ENCODE results near the gene BPIFB6. TPM values are rescaled to one million over a fixed set of nuclear protein-coding genes. Genes with fewer than 3 reads are reported as not detected.

The BPIFB6 gene
- total and polyA plus RNA-seq, 2 of the 4 experiments (the other 2 are of a cell fraction) = not detected

GRCh38 chr20:33064572-33065287, 33.3 kb downstream of the BPIFB6 start:
- 67% methylated on average over 1 of the region's 11 CpGs; no CpG with 5 or more reads in 1 of the 2 experiments for WGBS, 2 experiments (ENCODE audit: extremely low coverage in 2 of 2, insufficient read length in 1 of 2)
- peaks cover 9% of the 10 kb centered on the region for H3K27me3 ChIP-seq (ENCODE audit: control insufficient read depth, insufficient read depth, low read length)
- in situ Hi-C loops (cut with MboI; ENCODE audit: low sequenced_read_pairs) = no loop called here

More at GRCh38 chr20:33064572-33065287, 33.3 kb downstream of the BPIFB6 start:
- H3K79me1 ChIP-seq (ENCODE audit: low read depth in 1 of 2, low read length in 2 of 2) = no peaks in the 10 kb centered on the region
- H3K9ac ChIP-seq (ENCODE audit: low read depth, low read length) = no peak overlapping the region
- H3K14ac ChIP-seq (replicated peaks; ENCODE audit: low read depth, low read length) = no peak overlapping the region
- H4K20me1 ChIP-seq (ENCODE audit: insufficient read depth, low read length) = no peaks in the 10 kb centered on the region
- H2BK15ac ChIP-seq (ENCODE audit: low read depth, low read length) = no peak overlapping the region
- H2BK20ac ChIP-seq (ENCODE audit: low read depth, low read length) = no peak overlapping the region
- no peak overlapping the region for H3K4me3 ChIP-seq (ENCODE audit: insufficient read depth, low read depth, low read length)
- CTCF ChIA-PET = no interaction called here
- H3K9me3 ChIP-seq (ENCODE audit: control insufficient read depth, insufficient read depth, low read length) = no peaks in the 10 kb centered on the region
- H4K8ac ChIP-seq (ENCODE audit: low read depth in 2 of 2, low read length in 2 of 2) = no peak overlapping the region
- H2AK5ac ChIP-seq (ENCODE audit: low read depth, low read length) = no peak overlapping the region
- no peak overlapping the region for H3K27ac ChIP-seq (ENCODE audit: insufficient read depth, low read length)
- no peak overlapping the region for H4K5ac ChIP-seq (ENCODE audit: low read depth, low read length)
- ATAC-seq (ENCODE audit: low read depth) (no peak), DNase-seq (no peak)
- H3K36me3 ChIP-seq (ENCODE audit: control insufficient read depth, insufficient read depth, low read length) = no peaks in the 10 kb centered on the region
- POLR2A ChIA-PET (ENCODE audit: unreplicated experiment) = no interaction called here
- no peak overlapping the region for H4K91ac ChIP-seq (ENCODE audit: insufficient read depth, low read depth, low read length)
- no peaks in the 10 kb centered on the region for H3K9me1 ChIP-seq (ENCODE audit: insufficient read depth, low read length)
- H2AFZ ChIP-seq (replicated peaks; ENCODE audit: low read length, poor library complexity) = no peak overlapping the region
- no peak overlapping the region for H3K18ac ChIP-seq (ENCODE audit: low read depth, low read length)
- no peak overlapping the region for H2BK5ac ChIP-seq (ENCODE audit: low read depth, low read length, poor library complexity, severe bottlenecking)
- no TSS peak for BruUV-seq (replicated peaks)
- H2AK9ac ChIP-seq (replicated peaks; ENCODE audit: low read depth, low read length, poor library complexity) = no peak overlapping the region
- H3K4me2 ChIP-seq (ENCODE audit: low read depth, low read length) = no peak overlapping the region
- TF ChIP-seq CTCF (conservative IDR thresholded peaks at IDR 0.05; ENCODE audit: low read depth, low read length) (no peak), CHD1 (IDR thresholded peaks at IDR 0.05; ENCODE audit: low read depth, low read length) (no peak), CEBPB (IDR thresholded peaks at IDR 0.05; ENCODE audit: low read depth, low read length) (no peak), SMC3 (IDR thresholded peaks at IDR 0.05; ENCODE audit: low read depth, low read length) (no peak), MAZ (IDR thresholded peaks at IDR 0.05; ENCODE audit: borderline replicate concordance, low read depth, low read length) (no peak), ELK1 (IDR thresholded peaks at IDR 0.05; ENCODE audit: borderline replicate concordance, low read depth, low read length) (no peak), POLR2A (IDR thresholded peaks at IDR 0.05; ENCODE audit: low read depth, low read length) (no peak), NFE2L2 (IDR thresholded peaks at IDR 0.05; ENCODE audit: low read depth, low read length) (no peak), RAD21 (IDR thresholded peaks at IDR 0.05; ENCODE audit: low read length) (no peak), MAFK (IDR thresholded peaks at IDR 0.05; ENCODE audit: low read depth, low read length) (no peak), USF2 (IDR thresholded peaks at IDR 0.05; ENCODE audit: low read depth, low read length) (no peak)
- intact Hi-C loops (cut with micrococcal nuclease) (no loop called here), dilution Hi-C loops (cut with HindIII; ENCODE audit: low sequenced_read_pairs, unreplicated experiment) (no loop called here)
- no peaks in the 10 kb centered on the region for H3K4me1 ChIP-seq (ENCODE audit: control insufficient read depth, insufficient read depth, low read length)
- no peak overlapping the region for H3K23ac ChIP-seq (ENCODE audit: low read depth, low read length)
- no peak overlapping the region for H3K4ac ChIP-seq (ENCODE audit: low read depth, low read length)
- no peak overlapping the region for H2BK120ac ChIP-seq (ENCODE audit: low read depth, low read length)
- H3K56ac ChIP-seq (ENCODE audit: extremely low read depth, insufficient read depth, low read length) = no peak overlapping the region

Data from IMR-90 (cell line).